ENCODE results near the gene HABP2.

Gene HABP2

GRCh38 chr10:113525713-113526112, 27.1 kb upstream of the HABP2 start:
- DNase-seq (ENCODE audit: low read depth in 2 of 2): no peak

- DNase-seq (ENCODE audit: low read depth in 2 of 2): no peak
Observed at GRCh38 chr10:113527211-113527906, 25.5 kb upstream of the HABP2 start.

GRCh38 chr10:113528876-113529275, 24.0 kb upstream of the HABP2 start:
- DNase-seq (ENCODE audit: low read depth in 2 of 2): no peak

GRCh38 chr10:113529575-113529974, 23.3 kb upstream of the HABP2 start:
- DNase-seq (ENCODE audit: low read depth in 2 of 2): no peak

GRCh38 chr10:113530476-113530875, 22.4 kb upstream of the HABP2 start:
- no peak for DNase-seq (ENCODE audit: low read depth in 2 of 2)

- no peak for DNase-seq (ENCODE audit: low read depth in 2 of 2)
Observed at GRCh38 chr10:113532724-113533123, 20.1 kb upstream of the HABP2 start.

GRCh38 chr10:113533801-113534200, 19.1 kb upstream of the HABP2 start:
- no peak for DNase-seq (ENCODE audit: low read depth in 2 of 2)

GRCh38 chr10:113534423-113534822, 18.4 kb upstream of the HABP2 start:
- no peak for DNase-seq (ENCODE audit: low read depth in 2 of 2)

GRCh38 chr10:113537672-113538071, 15.2 kb upstream of the HABP2 start:
- no peak for DNase-seq (ENCODE audit: low read depth in 2 of 2)

GRCh38 chr10:113538151-113538550, 14.7 kb upstream of the HABP2 start:
- DNase-seq (ENCODE audit: low read depth in 2 of 2): no peak

- no peak for DNase-seq (ENCODE audit: low read depth in 2 of 2)
Observed at GRCh38 chr10:113539789-113540188, 13.1 kb upstream of the HABP2 start.

GRCh38 chr10:113540845-113541548, 11.9 kb upstream of the HABP2 start:
- no peak for DNase-seq (ENCODE audit: low read depth in 2 of 2)

- no peak for DNase-seq (ENCODE audit: low read depth in 2 of 2)
Observed at GRCh38 chr10:113541549-113541927, 11.3 kb upstream of the HABP2 start.

GRCh38 chr10:113543107-113543955, 9.5 kb upstream of the HABP2 start:
- no peak for DNase-seq (ENCODE audit: low read depth in 2 of 2)

GRCh38 chr10:113544392-113544791, 8.5 kb upstream of the HABP2 start:
- DNase-seq (ENCODE audit: low read depth in 2 of 2): no peak

GRCh38 chr10:113547426-113547825, 5.4 kb upstream of the HABP2 start:
- no peak for DNase-seq (ENCODE audit: low read depth in 2 of 2)

- no peak for DNase-seq (ENCODE audit: low read depth in 2 of 2)
Observed at GRCh38 chr10:113549856-113550255, 3.0 kb upstream of the HABP2 start.

GRCh38 chr10:113550365-113550764, 2.5 kb upstream of the HABP2 start:
- DNase-seq (ENCODE audit: low read depth in 2 of 2): no peak

- DNase-seq (ENCODE audit: low read depth in 2 of 2): no peak
Observed at GRCh38 chr10:113552014-113552413, 839 bp upstream of the HABP2 start.

GRCh38 chr10:113553149-113553548, 296 bp downstream of the HABP2 start:
- no peak for DNase-seq (ENCODE audit: low read depth in 2 of 2)

GRCh38 chr10:113554214-113554613, 1.4 kb downstream of the HABP2 start:
- no peak for DNase-seq (ENCODE audit: low read depth in 2 of 2)

GRCh38 chr10:113555245-113555644, 2.4 kb downstream of the HABP2 start:
- no peak for DNase-seq (ENCODE audit: low read depth in 2 of 2)

GRCh38 chr10:113555751-113556150, 2.9 kb downstream of the HABP2 start:
- DNase-seq (ENCODE audit: low read depth in 2 of 2): no peak
